HEK293T (cell line): Measurements from ENCODE around the gene RBKS.

ENCODE experiments used
- ARNT ChIP-seq: fragments of 450-650 bp; IDR thresholded peaks from 2 replicates; pipeline ENCODE4 v1.6.1; 2017; ENCODE audit warnings: mild to moderate bottlenecking
- BHLHE40 ChIP-seq: fragments of 450-650 bp; IDR thresholded peaks from 2 replicates; pipeline ENCODE4 v1.6.1; 2016; ENCODE audit warnings: mild to moderate bottlenecking, moderate library complexity, borderline replicate concordance
- ELF4 ChIP-seq: fragments of 450-650 bp; IDR thresholded peaks from 2 replicates; pipeline ENCODE4 v1.6.1; 2017; ENCODE audit warnings: antibody characterized with exemption
- FOXA1 ChIP-seq: fragments of 450-650 bp; IDR thresholded peaks from 2 replicates; pipeline ENCODE4 v1.6.1; 2016; ENCODE audit warnings: mild to moderate bottlenecking
- FOXK2 ChIP-seq: fragments of 450-650 bp; IDR thresholded peaks from 2 replicates; pipeline ENCODE4 v1.6.1; 2016; ENCODE audit warnings: mild to moderate bottlenecking
- FOXM1 ChIP-seq: fragments of 450-650 bp; IDR thresholded peaks from 2 replicates; pipeline ENCODE4 v1.6.1; 2017; ENCODE audit warnings: mild to moderate bottlenecking, borderline replicate concordance
- HDGF ChIP-seq: fragments of 450-650 bp; IDR thresholded peaks from 2 replicates; pipeline ENCODE4 v1.6.1; 2017; ENCODE audit warnings: antibody characterized with exemption, borderline replicate concordance
- LEF1 ChIP-seq: fragments of 450-650 bp; IDR thresholded peaks from 2 replicates; pipeline ENCODE4 v1.6.1; 2017; ENCODE audit warnings: mild to moderate bottlenecking, borderline replicate concordance
- SP1 ChIP-seq: fragments of 450-650 bp; IDR thresholded peaks from 2 replicates; pipeline ENCODE4 v1.6.1; 2017
- SUZ12 ChIP-seq: fragments of 450-650 bp; IDR thresholded peaks from 2 replicates; pipeline ENCODE4 v1.6.1; 2016; ENCODE audit warnings: mild to moderate bottlenecking
- ZNF384 ChIP-seq: fragments of 450-650 bp; IDR thresholded peaks from 2 replicates; pipeline ENCODE4 v1.6.1; 2016

DNA sequence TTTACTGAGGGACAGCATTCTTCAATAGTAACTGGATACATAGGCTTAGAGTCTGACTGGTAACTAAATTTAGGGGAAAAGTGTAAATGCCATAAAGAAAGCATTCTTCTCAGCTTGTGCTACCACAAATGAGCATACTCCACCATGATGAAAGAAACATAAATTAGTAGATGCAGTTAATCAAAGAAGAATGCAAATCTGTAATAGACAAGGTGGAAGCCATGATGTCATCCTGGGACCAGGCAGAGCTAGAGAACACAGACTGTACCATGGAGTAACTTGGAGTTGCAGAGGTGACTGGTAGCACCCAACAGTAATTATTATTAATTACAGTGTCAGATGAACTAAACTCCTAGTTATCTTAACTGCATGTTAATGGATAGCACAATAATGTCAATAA, 51.7 kb downstream of the RBKS start:
- no peak for TF ChIP-seq SP1
- no peak for TF ChIP-seq FOXM1
- TF ChIP-seq FOXA1 = no peak
- TF ChIP-seq FOXK2 = no peak
- TF ChIP-seq BHLHE40 = no peak
- no peak for TF ChIP-seq ELF4
- no peak for TF ChIP-seq SUZ12
- no peak for TF ChIP-seq HDGF
- no peak for TF ChIP-seq LEF1
- TF ChIP-seq ARNT = no peak
- TF ChIP-seq ZNF384 = no peak
